GM18858 (cell line): ENCODE data around the gene B3GNT7.
"Not testable (repeated sequence)": the region's sequence is repeated elsewhere in the genome, so short reads cannot be mapped to it uniquely, and the experiment has no call there.

ENCODE experiments used
- ATAC-seq: cut with Tn5 transposase; IDR thresholded peaks from one replicate; pipeline ENCODE4 v1.9.1; 2021; ENCODE audit not compliant: unreplicated experiment

B3GNT7 gene

GRCh38 chr2:231364961-231365810, 30.3 kb upstream of the B3GNT7 start:
- ATAC-seq: no peak

- ATAC-seq: no peak
Measured at GRCh38 chr2:231367178-231367577, 28.3 kb upstream of the B3GNT7 start.

- no peak for ATAC-seq
Measured at GRCh38 chr2:231369580-231370428, 25.7 kb upstream of the B3GNT7 start.

- no peak for ATAC-seq
Measured at GRCh38 chr2:231370429-231370748, 25.1 kb upstream of the B3GNT7 start.

GRCh38 chr2:231370749-231371429, 24.6 kb upstream of the B3GNT7 start:
- no peak for ATAC-seq

- ATAC-seq: no peak
Measured at GRCh38 chr2:231371430-231372054, 24.0 kb upstream of the B3GNT7 start.

- ATAC-seq: no peak
Measured at GRCh38 chr2:231372326-231372725, 23.2 kb upstream of the B3GNT7 start.

- no peak for ATAC-seq
Measured at GRCh38 chr2:231373184-231373583, 22.3 kb upstream of the B3GNT7 start.

- no peak for ATAC-seq
Measured at GRCh38 chr2:231373786-231374349, 21.6 kb upstream of the B3GNT7 start.

GRCh38 chr2:231374771-231375170, 20.7 kb upstream of the B3GNT7 start:
- no peak for ATAC-seq

GRCh38 chr2:231375994-231376615, 19.4 kb upstream of the B3GNT7 start:
- not testable (repeated sequence) for ATAC-seq

- ATAC-seq: no peak
Measured at GRCh38 chr2:231376857-231377256, 18.7 kb upstream of the B3GNT7 start.

GRCh38 chr2:231378026-231378722, 17.3 kb upstream of the B3GNT7 start:
- ATAC-seq: no peak

GRCh38 chr2:231379266-231380215, 16.0 kb upstream of the B3GNT7 start:
- no peak for ATAC-seq

- ATAC-seq: no peak
Measured at GRCh38 chr2:231380307-231380706, 15.2 kb upstream of the B3GNT7 start.

- ATAC-seq: no peak
Measured at GRCh38 chr2:231380991-231381847, 14.3 kb upstream of the B3GNT7 start.

- no peak for ATAC-seq
Measured at GRCh38 chr2:231382116-231382515, 13.4 kb upstream of the B3GNT7 start.
